Loucy (cell line): Measurements from ENCODE around the gene IL36RN.

Experiments used
- EZH2phosphoT487 ChIP-seq: fragments of 200-600 bp; IDR thresholded peaks from 2 replicates; pipeline ENCODE4 v1.6.1; 2018; ENCODE audit warnings: antibody characterized with exemption, mild to moderate bottlenecking, moderate library complexity, borderline replicate concordance
- TF ChIP-seq, protein P1 (sequence below): fragments of 200-600 bp; sonication (generic); conservative IDR thresholded peaks from 2 replicates; pipeline ENCODE4 v1.5.1; 2014; ENCODE audit warnings: mild to moderate bottlenecking, antibody characterized with exemption, low read length

DNA sequence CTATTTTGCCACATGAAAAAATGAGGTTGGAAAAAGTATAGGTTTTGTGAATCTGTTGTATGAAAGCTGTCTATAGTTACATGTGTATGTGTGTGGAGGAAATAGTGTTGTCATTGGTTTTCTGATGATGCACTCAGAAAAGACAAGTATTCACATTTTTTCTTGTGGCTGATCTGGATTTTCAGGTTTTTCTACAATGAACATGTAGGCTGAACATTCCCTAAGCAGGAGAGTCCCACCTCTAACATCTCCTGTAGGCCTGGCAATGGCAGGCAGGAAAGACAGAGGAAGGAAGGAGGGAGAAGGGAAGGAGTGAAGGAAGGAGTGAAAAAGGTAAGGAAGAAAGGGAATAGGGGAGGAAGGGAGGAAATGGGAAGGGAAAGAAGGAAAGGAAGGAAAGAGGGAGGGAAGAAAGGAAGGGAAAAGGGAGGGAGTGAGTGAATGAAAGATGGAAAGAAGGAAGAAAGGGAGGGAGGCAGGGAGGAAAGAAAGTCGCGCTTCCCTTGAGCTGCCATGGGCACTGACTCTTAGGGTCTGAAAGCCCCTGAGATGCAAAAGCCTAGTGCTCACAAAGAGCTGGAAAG lies 495 bp upstream of the IL36RN start:
- TF ChIP-seq, protein P1, sequence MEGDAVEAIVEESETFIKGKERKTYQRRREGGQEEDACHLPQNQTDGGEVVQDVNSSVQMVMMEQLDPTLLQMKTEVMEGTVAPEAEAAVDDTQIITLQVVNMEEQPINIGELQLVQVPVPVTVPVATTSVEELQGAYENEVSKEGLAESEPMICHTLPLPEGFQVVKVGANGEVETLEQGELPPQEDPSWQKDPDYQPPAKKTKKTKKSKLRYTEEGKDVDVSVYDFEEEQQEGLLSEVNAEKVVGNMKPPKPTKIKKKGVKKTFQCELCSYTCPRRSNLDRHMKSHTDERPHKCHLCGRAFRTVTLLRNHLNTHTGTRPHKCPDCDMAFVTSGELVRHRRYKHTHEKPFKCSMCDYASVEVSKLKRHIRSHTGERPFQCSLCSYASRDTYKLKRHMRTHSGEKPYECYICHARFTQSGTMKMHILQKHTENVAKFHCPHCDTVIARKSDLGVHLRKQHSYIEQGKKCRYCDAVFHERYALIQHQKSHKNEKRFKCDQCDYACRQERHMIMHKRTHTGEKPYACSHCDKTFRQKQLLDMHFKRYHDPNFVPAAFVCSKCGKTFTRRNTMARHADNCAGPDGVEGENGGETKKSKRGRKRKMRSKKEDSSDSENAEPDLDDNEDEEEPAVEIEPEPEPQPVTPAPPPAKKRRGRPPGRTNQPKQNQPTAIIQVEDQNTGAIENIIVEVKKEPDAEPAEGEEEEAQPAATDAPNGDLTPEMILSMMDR = no peak
- TF ChIP-seq EZH2phosphoT487 = no peak
